HG03571 (cell line): ENCODE results near the gene GPR26.
"Not testable (repeated sequence)": the region's sequence is repeated elsewhere in the genome, so short reads cannot be mapped to it uniquely, and the experiment has no call there.

ENCODE experiments used
- ATAC-seq: cut with Tn5 transposase; IDR thresholded peaks from one replicate; pipeline ENCODE4 v1.9.1; 2021; ENCODE audit not compliant: unreplicated experiment

GPR26 gene

DNA sequence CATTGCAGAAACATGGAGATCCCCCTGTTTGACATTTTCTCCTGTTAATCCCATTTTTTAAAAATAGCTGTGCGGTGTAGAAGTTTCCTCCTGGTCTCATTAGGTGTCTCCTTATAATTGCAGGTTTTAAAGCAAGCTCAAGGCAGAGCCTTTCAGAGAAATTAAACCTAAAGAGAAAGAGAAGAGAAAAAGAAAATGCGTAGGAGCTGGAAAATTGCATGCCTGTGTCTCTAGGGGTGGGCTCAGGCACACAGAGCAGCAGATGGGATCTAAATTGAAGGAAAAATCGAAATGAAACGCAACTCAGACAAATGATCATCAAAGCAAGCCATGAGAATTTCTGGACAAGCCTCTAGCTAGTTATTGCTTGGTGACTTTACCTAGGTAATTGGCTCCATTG, 40.1 kb downstream of the GPR26 start:
- ATAC-seq = no peak

DNA sequence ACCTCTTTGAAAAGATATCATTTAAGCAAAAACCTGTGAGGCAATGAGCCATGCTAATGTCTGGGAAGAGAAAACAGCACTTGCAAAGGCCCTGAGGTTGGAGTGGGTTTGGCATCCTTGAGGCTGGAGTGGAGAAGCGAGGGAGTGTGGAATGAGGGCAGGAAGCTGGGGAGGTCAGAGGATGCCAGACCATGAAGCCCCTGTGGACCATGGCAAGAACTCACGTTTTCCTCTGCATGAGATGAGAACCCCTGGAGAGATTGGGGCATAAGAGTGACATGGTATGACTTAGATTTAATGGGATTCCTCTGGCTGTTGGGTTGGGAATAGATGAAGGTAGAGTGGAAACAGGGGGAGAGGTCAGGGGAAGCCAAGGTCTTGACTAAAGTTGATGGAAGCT, 49.4 kb downstream of the GPR26 start:
- ATAC-seq = no peak

DNA sequence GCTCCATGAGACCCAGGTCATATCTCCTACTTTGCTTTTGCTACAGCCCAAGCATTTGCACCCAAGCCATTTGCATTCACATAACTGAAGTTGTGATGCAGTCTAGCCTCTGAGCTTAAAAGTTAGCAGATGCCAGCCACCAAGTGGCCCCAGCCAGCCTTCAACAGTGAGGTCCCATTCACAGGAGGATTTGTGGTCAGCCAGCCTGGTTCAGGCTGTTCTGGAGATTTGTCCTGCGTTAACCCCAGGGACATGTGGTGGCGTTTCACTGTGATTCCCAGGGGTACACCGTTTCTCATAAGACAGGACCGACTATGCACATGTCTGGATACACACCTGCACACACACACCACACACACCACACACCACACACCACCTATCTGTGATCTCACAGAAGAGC, 51.2 kb downstream of the GPR26 start:
- ATAC-seq = no peak

DNA sequence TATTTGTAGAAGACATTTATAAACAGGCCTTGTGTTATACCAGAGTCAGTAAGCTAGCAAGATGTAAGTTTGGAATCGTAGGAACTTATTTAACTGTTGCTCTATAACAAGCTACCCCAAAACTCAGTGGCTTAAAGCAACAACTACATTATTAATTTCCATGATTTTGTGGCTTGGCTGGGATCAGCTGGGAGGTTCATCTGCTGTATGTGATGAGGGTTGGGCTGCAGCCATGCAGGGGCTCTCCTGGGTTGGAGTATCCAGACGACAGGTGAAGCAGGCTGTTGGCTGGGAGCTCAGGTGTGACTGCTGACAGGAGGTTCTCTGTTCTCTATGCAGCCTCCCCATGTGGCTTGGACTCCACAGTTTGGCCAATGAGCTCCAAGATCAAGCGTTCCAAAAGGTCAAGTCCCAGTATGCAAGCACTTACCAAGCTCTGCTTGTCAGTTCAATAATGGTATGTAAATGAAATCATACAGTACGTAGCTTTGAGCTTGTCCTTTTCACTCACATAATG, 52.4 kb downstream of the GPR26 start:
- ATAC-seq = no peak

DNA sequence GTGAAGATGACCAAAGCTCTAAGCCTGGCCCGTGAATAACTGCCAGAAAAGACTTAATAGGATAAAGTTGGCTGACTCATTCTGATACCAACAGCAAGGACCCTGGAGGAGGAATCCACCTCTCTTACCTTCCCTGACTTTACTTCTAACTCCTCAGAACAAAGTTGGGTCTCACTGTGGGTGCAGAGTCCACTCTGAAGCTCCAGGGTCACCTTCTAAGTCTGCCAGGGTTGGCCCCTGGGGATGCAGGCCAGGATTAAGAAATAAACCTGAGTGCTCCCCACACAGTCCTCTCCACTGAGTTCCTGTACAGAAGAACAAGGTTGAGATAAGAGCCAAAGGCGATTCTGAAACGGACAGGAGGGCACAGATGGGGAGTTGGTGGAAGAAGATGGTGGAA, 54.4 kb downstream of the GPR26 start:
- no peak for ATAC-seq

DNA sequence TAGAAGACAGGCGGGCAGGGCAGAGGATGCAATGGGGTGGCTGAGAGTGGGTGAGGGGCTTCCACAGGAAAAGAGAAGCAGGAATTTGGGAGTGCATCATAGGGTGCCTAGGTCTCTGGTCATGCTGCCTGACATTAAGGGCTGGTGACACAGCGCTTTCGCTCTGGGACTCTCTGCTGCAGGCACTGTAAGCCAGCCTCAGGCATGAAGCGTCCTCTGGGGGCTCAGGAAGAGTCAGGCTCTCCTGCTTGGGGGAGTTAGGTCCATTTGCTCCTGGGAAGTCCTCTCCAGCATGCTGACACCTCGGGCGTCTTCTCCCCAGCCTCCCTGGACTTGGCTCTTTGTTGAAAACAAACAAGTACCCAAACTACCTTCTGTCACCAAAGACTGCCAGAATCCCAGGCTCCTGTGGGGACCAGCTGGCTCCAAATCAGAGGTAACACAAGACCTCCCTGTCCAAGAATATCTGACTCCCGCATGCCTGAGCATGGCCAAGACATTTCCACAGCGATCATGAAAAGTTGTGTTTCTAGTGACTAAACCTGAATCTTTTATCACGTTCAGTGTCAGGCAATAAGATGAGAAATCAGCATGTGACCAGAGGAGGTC, 55.4 kb downstream of the GPR26 start:
- no peak for ATAC-seq

DNA sequence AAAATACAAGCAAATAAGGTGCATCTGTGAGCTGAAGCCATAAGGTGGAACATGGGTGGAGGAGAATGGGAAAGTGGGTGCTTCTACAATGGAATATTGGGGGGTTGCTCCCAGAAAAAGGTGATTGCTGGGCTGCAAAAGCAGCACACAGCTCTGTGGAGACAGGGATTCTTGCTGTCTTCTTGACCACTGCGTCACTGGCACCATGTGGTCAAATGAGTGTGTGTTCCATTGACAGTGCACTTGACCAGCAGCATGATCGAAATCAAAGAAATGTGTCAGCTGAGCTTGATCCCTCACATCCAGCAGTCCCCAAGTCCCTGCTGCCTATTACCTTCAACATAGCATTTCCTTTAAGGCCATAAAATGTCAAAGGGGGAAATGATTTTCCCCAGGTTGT, 56.2 kb downstream of the GPR26 start:
- ATAC-seq = no peak

DNA sequence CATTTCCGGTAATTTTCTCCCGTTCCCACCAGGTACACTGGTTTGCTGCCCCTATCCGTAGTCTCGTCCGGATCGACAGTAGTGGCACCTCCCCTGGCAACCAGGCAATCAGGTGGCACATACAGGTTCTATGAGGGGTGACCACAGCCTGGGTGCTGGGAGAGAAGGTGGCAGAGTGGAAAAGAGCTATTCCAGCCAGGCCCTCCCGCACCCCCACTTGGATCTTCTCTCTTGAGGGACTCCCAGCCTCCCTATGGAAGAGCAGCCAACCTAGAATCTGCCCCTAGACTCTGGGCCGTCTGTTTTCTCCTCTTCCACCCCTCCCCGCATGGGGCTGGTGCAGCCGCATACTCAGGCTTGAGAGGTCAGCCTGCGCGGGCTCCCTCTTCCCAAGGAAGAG, 58.6 kb downstream of the GPR26 start:
- no peak for ATAC-seq

DNA sequence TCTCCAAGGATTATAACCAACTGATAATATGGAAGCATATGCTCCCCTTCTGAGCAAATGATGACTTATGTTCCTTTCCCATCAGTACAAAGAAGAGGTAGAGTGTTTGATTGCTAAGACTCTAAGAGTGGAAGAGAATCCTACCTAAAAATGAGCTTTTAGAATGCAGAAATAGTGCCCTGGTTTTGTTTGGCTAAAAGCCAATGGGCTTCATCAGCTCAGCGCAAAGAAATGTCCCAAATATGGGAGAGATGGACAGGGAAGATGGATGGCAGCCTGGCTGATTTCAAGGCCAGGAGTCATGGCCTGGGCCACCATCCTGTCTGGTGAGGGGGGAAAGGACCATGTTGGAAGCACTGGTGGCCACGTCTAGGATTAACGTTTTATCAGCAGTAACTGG, 60.2 kb downstream of the GPR26 start:
- ATAC-seq = no peak

DNA sequence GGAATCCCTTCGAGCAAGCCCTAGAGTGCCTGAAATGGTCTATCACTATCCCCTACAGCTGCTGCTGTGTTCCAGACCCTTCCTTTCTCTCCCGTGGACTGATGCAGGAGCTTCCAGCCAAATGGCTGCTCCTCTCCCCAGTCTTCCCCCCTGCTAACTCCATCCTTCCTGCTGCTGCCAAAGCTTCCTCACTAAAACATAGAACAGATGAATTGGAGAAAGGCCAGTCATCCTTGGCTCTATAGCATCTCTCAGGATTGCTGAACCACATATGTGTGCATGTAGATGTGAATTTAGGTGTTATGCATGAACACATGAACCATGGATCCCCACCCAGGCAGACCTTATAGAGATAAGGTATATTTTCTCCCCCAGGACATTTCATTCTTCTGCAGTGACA, 60.7 kb downstream of the GPR26 start:
- no peak for ATAC-seq

DNA sequence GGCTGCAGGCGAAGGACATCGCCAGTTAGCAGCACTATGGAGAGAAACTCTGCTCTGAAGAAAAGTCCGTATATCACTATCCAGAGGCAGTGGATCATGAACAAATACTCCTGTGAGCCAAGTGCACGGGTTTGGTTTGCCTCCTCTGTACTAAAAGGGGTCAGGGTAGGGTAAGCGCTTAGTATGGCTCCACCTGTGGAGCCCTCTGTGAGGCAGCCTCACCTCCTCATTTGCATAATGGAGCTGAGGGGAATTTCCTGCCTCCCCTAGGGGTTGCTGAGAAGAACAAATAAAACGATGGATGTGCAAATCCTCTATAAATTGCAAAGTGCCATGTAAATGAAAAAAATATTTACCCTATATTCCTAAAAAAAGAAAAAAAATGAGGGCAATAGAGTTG, 63.4 kb downstream of the GPR26 start:
- ATAC-seq = no peak

DNA sequence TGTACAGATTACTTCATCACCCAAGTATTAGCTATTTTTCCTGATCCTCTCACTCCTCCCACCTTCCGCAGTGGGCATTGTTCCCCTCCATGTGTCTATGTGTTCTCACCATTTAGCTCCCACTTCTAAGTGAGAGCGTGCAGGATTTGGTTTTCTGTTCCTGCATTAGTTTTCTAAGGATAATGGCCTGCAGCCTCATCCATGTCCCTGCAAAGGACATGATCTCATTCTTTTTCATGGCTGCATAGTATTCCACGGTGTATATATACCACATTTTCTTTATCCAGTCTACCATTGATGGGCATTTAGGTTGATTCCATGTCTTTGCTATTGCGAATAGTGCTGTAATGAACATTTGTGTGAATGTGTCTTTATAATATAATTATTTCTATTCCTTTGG, 70.8 kb downstream of the GPR26 start:
- not testable (repeated sequence) for ATAC-seq

DNA sequence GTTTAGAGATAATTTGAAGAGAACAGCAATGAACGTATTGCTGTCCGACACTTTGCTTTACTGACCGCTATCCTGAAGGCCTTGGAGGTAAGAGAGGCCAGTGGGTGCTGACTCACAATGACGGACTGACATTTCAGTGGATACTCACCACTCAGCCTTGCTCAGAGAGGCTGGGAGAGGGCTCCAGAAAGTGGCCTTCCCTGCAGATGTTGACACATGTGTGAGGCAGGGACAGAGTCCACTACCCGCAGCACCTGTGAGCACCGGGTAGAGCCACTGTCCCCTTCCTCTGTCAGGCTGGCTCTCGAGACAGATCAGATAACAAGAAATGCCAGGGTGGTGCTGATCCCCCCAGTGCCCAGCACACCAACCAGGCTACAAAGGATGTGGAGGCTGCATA, 75.0 kb downstream of the GPR26 start:
- ATAC-seq = no peak

DNA sequence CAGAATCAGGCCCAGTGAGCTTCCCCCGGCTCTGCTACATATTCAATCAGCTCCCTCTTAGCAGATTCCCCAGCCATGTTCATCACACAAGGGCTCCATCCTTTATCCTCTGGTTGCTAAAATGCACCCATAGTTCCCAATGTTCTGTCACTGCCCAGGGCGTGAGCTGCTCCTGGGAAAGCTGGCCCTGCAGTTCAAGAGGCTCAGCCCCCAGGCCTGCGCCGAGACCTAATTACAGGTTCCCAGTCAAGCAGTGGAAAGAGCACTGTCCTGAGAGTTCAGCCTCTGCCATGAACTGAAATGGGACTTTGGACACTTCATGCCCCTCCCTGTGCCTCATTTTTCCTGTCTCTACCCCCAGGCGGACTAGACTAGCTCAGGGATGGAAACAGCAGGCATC, 75.6 kb downstream of the GPR26 start:
- ATAC-seq = no peak

DNA sequence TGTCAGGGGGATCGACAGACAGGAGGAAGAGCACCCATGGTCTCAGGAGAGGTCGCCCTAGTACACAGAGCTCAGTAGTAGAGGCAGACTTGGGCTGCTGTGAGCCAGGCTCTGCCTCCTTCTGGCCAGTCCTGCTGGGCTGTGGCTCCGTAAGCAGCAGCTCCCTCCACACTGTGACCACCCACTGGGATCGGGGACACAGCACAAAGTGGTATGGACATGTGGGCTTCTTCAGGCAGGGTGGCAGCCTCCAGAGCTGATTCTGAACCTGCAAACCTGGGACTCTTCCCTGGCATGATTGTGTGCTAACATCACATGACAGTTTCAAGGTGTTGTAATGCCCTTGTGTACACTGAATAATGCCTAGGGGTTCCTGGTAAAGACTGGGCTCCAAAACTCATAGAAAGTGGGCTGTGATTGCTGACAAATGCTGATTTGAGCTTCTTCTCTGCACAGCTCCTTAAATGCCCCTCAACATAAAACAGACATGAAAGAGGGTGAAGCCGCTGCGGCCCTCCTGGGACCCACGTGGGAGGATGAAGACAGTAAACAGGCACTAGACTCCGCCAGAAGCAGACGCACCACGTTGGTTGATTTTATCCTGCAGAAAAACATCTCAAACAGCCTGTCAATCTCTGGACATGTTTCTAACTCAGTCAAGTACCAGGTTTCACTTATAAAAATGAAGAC, 76.7 kb downstream of the GPR26 start:
- no peak for ATAC-seq

DNA sequence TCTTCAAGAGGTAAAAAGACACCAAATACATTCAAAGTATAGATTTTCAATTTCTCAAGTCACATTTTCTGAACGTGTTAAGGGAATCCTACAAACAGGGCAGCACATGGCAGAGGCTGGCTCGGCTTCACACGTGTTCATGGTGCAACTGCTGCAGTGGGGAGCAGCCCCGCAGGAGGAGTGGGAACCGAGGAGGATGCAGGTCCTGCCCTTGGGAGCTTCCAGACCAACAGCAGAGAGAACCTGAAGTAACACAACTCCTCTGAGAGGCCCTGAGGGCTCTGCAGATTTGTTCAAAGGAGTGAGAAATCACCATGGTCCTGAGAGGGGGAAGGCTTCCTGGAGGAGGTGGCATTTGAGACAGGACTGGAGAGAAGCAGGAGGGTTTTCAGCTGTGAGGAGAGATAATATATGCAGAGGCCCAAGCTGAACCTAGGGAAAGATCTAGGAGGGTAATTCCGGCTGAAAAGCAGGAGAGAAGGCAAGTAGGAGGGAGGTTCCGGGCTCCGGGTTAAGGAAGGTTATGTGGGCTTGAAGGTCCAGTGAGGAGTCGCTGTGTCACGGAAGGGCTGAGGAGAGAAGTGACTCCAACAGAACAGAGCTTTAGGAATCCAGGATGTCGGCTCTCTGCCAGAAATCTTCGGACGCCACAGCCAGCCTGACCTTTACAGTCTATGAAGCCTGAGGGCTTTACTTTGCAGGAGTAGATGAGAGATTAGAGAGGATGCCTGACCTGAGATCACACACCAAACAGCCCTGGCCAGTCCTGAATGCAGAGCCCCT, 77.5 kb downstream of the GPR26 start:
- no peak for ATAC-seq

DNA sequence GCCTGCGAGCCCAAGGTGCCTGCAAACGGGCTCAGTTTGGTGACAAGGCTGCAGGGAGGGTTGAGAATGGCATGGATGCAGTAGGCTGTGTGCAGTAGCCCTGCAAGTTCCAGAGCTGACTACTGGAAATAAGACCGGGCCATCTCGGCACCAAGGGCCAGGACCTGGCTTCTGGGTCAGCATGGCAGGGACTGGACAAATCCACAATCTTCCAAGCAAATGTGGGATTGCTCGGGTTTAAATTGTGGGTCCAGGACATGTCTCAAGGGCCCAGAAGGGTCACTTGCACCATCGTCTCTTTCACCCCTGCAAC, 78.0 kb downstream of the GPR26 start:
- no peak for ATAC-seq
